ENCODE measurements around the gene KRT10. TPM values are rescaled to one million over a fixed set of nuclear protein-coding genes. Genes with fewer than 3 reads are reported as not detected.

The KRT10 gene
- total and polyA plus RNA-seq, 2 donors (not counting 1 experiment from before 2014, with no cell fraction given), result 4.1 to 45.8 TPM

GRCh38 chr17:40821536-40821935 lies 878 bp downstream of the KRT10 start:
- Histone ChIP-seq H3K27ac (ENCODE audit: insufficient read depth, low read length) (no peak overlapping the region), H3K9ac (ENCODE audit: insufficient read depth, low read length) (no peak overlapping the region), H3K4me1 (ENCODE audit: control insufficient read depth, extremely low read depth, insufficient read depth, low read length) (no peaks in the 10 kb centered on the region), H3K79me2 (ENCODE audit: control insufficient read depth, insufficient read depth, low read length) (peaks cover 3% of the 10 kb centered on the region), H3K27me3 (ENCODE audit: control insufficient read depth, insufficient read depth, low read length) (no peaks in the 10 kb centered on the region), H4K20me1 (ENCODE audit: control insufficient read depth, extremely low read depth, insufficient read depth, low read length) (no peaks in the 10 kb centered on the region), H3K4me2 (ENCODE audit: extremely low read depth, insufficient read depth, low read length) (no peak overlapping the region), H2AFZ (ENCODE audit: low read length) (no peak overlapping the region), H3K4me3 (replicated peaks in 1 of 4; ENCODE audit: control extremely low read depth in 1 of 4, insufficient read depth in 1 of 4, low read depth in 3 of 4, low read length in 4 of 4) (no peak overlapping the region), H3K9me3 (ENCODE audit: control insufficient read depth, insufficient read depth, low read depth, low read length) (no peaks in the 10 kb centered on the region), H3K36me3 (ENCODE audit: control insufficient read depth, insufficient read depth, low read length) (no peaks in the 10 kb centered on the region)
- TF ChIP-seq, protein P1, sequence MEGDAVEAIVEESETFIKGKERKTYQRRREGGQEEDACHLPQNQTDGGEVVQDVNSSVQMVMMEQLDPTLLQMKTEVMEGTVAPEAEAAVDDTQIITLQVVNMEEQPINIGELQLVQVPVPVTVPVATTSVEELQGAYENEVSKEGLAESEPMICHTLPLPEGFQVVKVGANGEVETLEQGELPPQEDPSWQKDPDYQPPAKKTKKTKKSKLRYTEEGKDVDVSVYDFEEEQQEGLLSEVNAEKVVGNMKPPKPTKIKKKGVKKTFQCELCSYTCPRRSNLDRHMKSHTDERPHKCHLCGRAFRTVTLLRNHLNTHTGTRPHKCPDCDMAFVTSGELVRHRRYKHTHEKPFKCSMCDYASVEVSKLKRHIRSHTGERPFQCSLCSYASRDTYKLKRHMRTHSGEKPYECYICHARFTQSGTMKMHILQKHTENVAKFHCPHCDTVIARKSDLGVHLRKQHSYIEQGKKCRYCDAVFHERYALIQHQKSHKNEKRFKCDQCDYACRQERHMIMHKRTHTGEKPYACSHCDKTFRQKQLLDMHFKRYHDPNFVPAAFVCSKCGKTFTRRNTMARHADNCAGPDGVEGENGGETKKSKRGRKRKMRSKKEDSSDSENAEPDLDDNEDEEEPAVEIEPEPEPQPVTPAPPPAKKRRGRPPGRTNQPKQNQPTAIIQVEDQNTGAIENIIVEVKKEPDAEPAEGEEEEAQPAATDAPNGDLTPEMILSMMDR (conservative IDR thresholded peaks at IDR 0.05 in 1 of 2, IDR thresholded peaks at IDR 0.05 in 1 of 2; ENCODE audit: low read depth in 1 of 2, low read length in 2 of 2), result no peak
- no peak for TF ChIP-seq EZH2 (IDR thresholded peaks at IDR 0.05; ENCODE audit: low read length, missing control alignments)
- peak in 1 of 2 donors; percentile 22 for DNase-seq (ENCODE audit: low read depth in 2 of 2)

- H3K4me2 ChIP-seq (ENCODE audit: extremely low read depth, insufficient read depth, low read length), result no peak overlapping the region
- no peak overlapping the region for H2AFZ ChIP-seq (ENCODE audit: low read length)
- H3K4me3 ChIP-seq (replicated peaks in 1 of 4; ENCODE audit: control extremely low read depth in 1 of 4, insufficient read depth in 1 of 4, low read depth in 3 of 4, low read length in 4 of 4), result peak overlapping the region in 1 of 4 experiments; percentile 99
- H3K36me3 ChIP-seq (ENCODE audit: control insufficient read depth, insufficient read depth, low read length), result no peaks in the 10 kb centered on the region
- peaks cover 3% of the 10 kb centered on the region for H3K79me2 ChIP-seq (ENCODE audit: control insufficient read depth, insufficient read depth, low read length)
- H3K9ac ChIP-seq (ENCODE audit: insufficient read depth, low read length), result no peak overlapping the region
- H3K27ac ChIP-seq (ENCODE audit: insufficient read depth, low read length), result no peak overlapping the region
- no peaks in the 10 kb centered on the region for H3K4me1 ChIP-seq (ENCODE audit: control insufficient read depth, extremely low read depth, insufficient read depth, low read length)
- no peak for DNase-seq (ENCODE audit: low read depth in 2 of 2)
- no peak for TF ChIP-seq EZH2 (IDR thresholded peaks at IDR 0.05; ENCODE audit: low read length, missing control alignments)
- TF ChIP-seq, protein P1 (conservative IDR thresholded peaks at IDR 0.05 in 1 of 2, IDR thresholded peaks at IDR 0.05 in 1 of 2; ENCODE audit: low read depth in 1 of 2, low read length in 2 of 2), result no peak
- H4K20me1 ChIP-seq (ENCODE audit: control insufficient read depth, extremely low read depth, insufficient read depth, low read length), result no peaks in the 10 kb centered on the region
- H3K9me3 ChIP-seq (ENCODE audit: control insufficient read depth, insufficient read depth, low read depth, low read length), result no peaks in the 10 kb centered on the region
- H3K27me3 ChIP-seq (ENCODE audit: control insufficient read depth, insufficient read depth, low read length), result no peaks in the 10 kb centered on the region
Measured at GRCh38 chr17:40820228-40820838, 2.1 kb downstream of the KRT10 start.

DNA sequence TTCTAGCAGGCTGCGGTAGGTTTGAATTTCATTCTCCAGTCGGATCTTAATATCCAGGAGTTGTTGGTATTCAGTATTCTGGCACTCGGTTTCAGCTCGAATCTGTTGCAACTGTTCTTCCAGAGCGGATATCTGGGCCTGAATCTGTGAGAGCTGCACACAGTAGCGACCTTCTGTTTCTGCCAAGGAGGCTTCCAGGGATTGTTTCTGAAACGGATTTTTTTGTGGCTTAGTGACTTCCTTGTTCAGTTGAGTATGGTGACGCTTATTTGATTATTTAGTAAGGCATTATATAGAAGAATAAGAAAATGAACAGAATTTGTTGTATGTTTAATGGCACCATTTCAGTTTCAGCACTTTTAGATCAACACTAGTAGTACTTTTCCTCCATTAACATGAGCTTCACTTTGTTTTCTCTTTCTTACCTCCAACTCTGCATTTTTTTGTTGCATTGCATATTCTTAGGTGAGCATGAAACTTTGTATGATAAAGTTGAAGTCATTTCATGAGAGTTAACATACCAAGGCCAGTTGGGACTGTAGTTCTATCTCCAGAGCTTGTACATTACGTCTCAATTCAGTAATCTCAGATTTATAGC lies 2.8 kb downstream of the KRT10 start:
- TF ChIP-seq, protein P1 (conservative IDR thresholded peaks at IDR 0.05 in 1 of 2, IDR thresholded peaks at IDR 0.05 in 1 of 2; ENCODE audit: low read depth in 1 of 2, low read length in 2 of 2), result no peak
- TF ChIP-seq EZH2 (IDR thresholded peaks at IDR 0.05; ENCODE audit: low read length, missing control alignments), result no peak
- Histone ChIP-seq H2AFZ (ENCODE audit: low read length) (peak overlapping the region; percentile 86), H3K4me2 (ENCODE audit: extremely low read depth, insufficient read depth, low read length) (peak overlapping the region; percentile 94), H3K4me1 (ENCODE audit: control insufficient read depth, extremely low read depth, insufficient read depth, low read length) (no peaks in the 10 kb centered on the region), H3K79me2 (ENCODE audit: control insufficient read depth, insufficient read depth, low read length) (peaks cover 3% of the 10 kb centered on the region), H3K9me3 (ENCODE audit: control insufficient read depth, insufficient read depth, low read depth, low read length) (no peaks in the 10 kb centered on the region), H3K36me3 (ENCODE audit: control insufficient read depth, insufficient read depth, low read length) (no peaks in the 10 kb centered on the region), H3K27ac (ENCODE audit: insufficient read depth, low read length) (peak overlapping the region; percentile 49), H4K20me1 (ENCODE audit: control insufficient read depth, extremely low read depth, insufficient read depth, low read length) (no peaks in the 10 kb centered on the region), H3K9ac (ENCODE audit: insufficient read depth, low read length) (peak overlapping the region; percentile 27), H3K27me3 (ENCODE audit: control insufficient read depth, insufficient read depth, low read length) (no peaks in the 10 kb centered on the region), H3K4me3 (replicated peaks in 1 of 4; ENCODE audit: control extremely low read depth in 1 of 4, insufficient read depth in 1 of 4, low read depth in 3 of 4, low read length in 4 of 4) (peak overlapping the region; percentile 61 to 99 (median 67))
- peak; percentile 17 to 38 for DNase-seq (ENCODE audit: low read depth in 2 of 2)

Measured in fibroblast of lung (primary cell).